Raji (cell line): ENCODE results near the gene SLC6A6.

ENCODE experiments used
- POLR2A ChIP-seq: IDR thresholded peaks from 2 replicates; pipeline ENCODE4 v1.6.1; 2011; ENCODE audit warnings: low read depth, low read length, control low read depth; ENCODE audit not compliant: insufficient read depth

The SLC6A6 gene

GRCh38 chr3:14532691-14533456 lies 130.5 kb downstream of the SLC6A6 start:
- no peak for TF ChIP-seq POLR2A

GRCh38 chr3:14533457-14533958 lies 131.1 kb downstream of the SLC6A6 start:
- TF ChIP-seq POLR2A = no peak

- TF ChIP-seq POLR2A = no peak
Measured at GRCh38 chr3:14534516-14535191, 132.2 kb downstream of the SLC6A6 start.

GRCh38 chr3:14535616-14536015 lies 133.2 kb downstream of the SLC6A6 start:
- TF ChIP-seq POLR2A = no peak

- TF ChIP-seq POLR2A = no peak
Measured at GRCh38 chr3:14536055-14536815, 133.8 kb downstream of the SLC6A6 start.

GRCh38 chr3:14536837-14537589 lies 134.6 kb downstream of the SLC6A6 start:
- no peak for TF ChIP-seq POLR2A

GRCh38 chr3:14537590-14538450 lies 135.4 kb downstream of the SLC6A6 start:
- TF ChIP-seq POLR2A = no peak

- TF ChIP-seq POLR2A = no peak
Measured at GRCh38 chr3:14538451-14539088, 136.2 kb downstream of the SLC6A6 start.
